Adrenal gland (tissue), 12 donors: ENCODE data around the gene EDAR. TPM values are rescaled to one million over a fixed set of nuclear protein-coding genes. Genes with fewer than 3 reads are reported as not detected.

Experiments used
- DNase-seq, 7 donors: peaks; one replicate each; pipeline ENCODE4 v3.0.0-alpha.2; 2019 to 2020
- H3K27ac ChIP-seq, 5 donors: fragments of 200-600 bp; sonication (generic) in 4 of 5; 1 replicate in 3 of 5; 2 replicates in 2 of 5; pipeline versions ENCODE4 v1.5.1 to v1.8.0; 2016 to 2020; ENCODE audit warnings: mild to moderate bottlenecking in 1 of 5
- H3K27me3 ChIP-seq: fragments of 200-600 bp; 2 replicates; pipeline ENCODE4 v1.8.0; 2021
- H3K36me3 ChIP-seq, 2 donors: fragments of 200-600 bp; replicated peaks in 1 of 2; 1 replicate in 1 of 2; 2 replicates in 1 of 2; pipeline versions ENCODE4 v1.5.1 to v1.8.0; 2018 to 2022
- H3K4me1 ChIP-seq, 2 donors: fragments of 200-600 bp; replicated peaks in 1 of 2; 1 replicate in 1 of 2; 2 replicates in 1 of 2; pipeline versions ENCODE4 v1.5.1 to v1.8.0; 2018 to 2021
- H3K4me3 ChIP-seq, 4 donors: fragments of 200-600 bp; sonication (generic) in 3 of 4; one replicate each; pipeline ENCODE4 v1.5.1; 2016 to 2018
- H3K9me3 ChIP-seq, 3 donors: fragments of 200-600 bp; sonication (generic) in 1 of 3; replicated peaks in 1 of 3; 1 replicate in 2 of 3; 2 replicates in 1 of 3; pipeline versions ENCODE4 v1.5.1 to v1.8.0; 2016 to 2021
- POLR2A ChIP-seq, 2 donors: fragments of 450-650 bp; IDR thresholded peaks; one replicate each; pipeline ENCODE4 v1.6.1; 2017; ENCODE audit warnings: antibody characterized with exemption in 2 of 2, mild to moderate bottlenecking in 2 of 2, moderate library complexity in 1 of 2
- WGBS, 4 donors: extraction: QIAGEN DNeasy Blood & Tissue Kit in 2 of 4; methylation state at CpG; one replicate each; pipeline versions ENCODE4 v1.1.5 to v1.1.7; 2013 to 2017; 5-methylcytosine and 5-hydroxymethylcytosine counted together
- intact Hi-C, 2 donors: fragments of 100-400 bp; cut with DNase I; formaldehyde crosslinking; loops; one replicate each; pipeline versions ENCODE4 v1.14.1 to v1.15.0; 2022 to 2023
- polyA plus RNA-seq, 3 donors: library from polyadenylated mRNA; stranded (reverse); fragments of 200-250 nt in 2 of 3; fragments of 350-450 nt in 1 of 3; fragmentation: Illumina TruSeq in 1 of 3; extraction: RNeasy Lipid Tissue Mini Kit (QIAGEN cat#74804) in 1 of 3; gene quantifications; one replicate each; pipeline ENCODE4 v1.2.3, GENCODE V29; 2013 to 2014
- total RNA-seq, 9 donors: library from RNA; depleted of rRNA in 4 of 9; stranded (reverse); fragments of >200 nt in 4 of 9; fragments of 120-200 nt in 1 of 9; fragmentation: NEBNext Ultra II Directional in 1 of 9; extraction: Animal tissue kit (Norgen Biotek cat#: 25700) in 1 of 9; gene quantifications; one replicate each; pipeline versions ENCODE4 v1.1.0 to v1.2.4, GENCODE V29; 2013 to 2023
- TF ChIP-seq, protein P1 (sequence below), 6 experiments: fragments of 450-650 bp in 4 of 6; fragments of 200-600 bp in 2 of 6; sonication (generic) in 1 of 6; IDR thresholded peaks; 1 replicate in 5 of 6; 2 replicates in 1 of 6; pipeline versions ENCODE4 v1.5.1 to v1.8.0; 2016 to 2021; ENCODE audit warnings: antibody characterized with exemption in 6 of 6, mild to moderate bottlenecking in 2 of 6, moderate library complexity in 1 of 6
- donor health status: healthy with polysubstance abuse.
- donor health status: Bipolar disorder and iron deficiency.
- donor health status: DM: yes; HTN: yes; CAD: no.
- donor health status: DM: no; HTN: no; CAD: no.
- donor health status: DM: no; HTN: no; CAD: no.
- donor health status: DM: yes; HTN: yes; CAD: no.

Gene EDAR
- total and polyA plus RNA-seq, 12 donors = not detected

DNA sequence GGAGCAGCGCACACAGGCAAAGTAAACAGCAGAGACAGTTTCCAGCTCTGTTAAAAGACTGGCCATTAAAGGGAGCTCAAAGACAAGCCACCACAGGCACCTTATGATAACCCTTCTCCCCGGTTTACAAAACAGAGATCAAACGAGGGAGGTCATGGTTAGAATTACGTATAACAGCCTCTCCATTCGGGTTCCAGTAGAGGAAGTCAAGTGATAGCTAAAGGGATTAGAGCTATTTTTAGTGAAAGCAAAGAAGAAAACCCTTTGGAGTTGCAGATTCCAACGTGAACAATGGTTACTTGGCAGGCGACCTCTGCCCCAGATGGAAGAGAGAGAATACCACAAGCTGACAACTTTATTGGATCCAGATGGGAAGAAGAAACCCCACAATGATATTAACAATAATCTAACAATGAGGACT lies 31.2 kb upstream of the EDAR start:
- Histone ChIP-seq H3K4me1 (no peaks in the 10 kb centered on the region), H3K27ac (no peak overlapping the region), H3K27me3 (no peaks in the 10 kb centered on the region), H3K9me3 (no peaks in the 10 kb centered on the region), H3K36me3 (no peaks in the 10 kb centered on the region), H3K4me3 (no peak overlapping the region)
- TF ChIP-seq POLR2A (IDR thresholded peaks at IDR 0.05) = no peak
- TF ChIP-seq, protein P1, sequence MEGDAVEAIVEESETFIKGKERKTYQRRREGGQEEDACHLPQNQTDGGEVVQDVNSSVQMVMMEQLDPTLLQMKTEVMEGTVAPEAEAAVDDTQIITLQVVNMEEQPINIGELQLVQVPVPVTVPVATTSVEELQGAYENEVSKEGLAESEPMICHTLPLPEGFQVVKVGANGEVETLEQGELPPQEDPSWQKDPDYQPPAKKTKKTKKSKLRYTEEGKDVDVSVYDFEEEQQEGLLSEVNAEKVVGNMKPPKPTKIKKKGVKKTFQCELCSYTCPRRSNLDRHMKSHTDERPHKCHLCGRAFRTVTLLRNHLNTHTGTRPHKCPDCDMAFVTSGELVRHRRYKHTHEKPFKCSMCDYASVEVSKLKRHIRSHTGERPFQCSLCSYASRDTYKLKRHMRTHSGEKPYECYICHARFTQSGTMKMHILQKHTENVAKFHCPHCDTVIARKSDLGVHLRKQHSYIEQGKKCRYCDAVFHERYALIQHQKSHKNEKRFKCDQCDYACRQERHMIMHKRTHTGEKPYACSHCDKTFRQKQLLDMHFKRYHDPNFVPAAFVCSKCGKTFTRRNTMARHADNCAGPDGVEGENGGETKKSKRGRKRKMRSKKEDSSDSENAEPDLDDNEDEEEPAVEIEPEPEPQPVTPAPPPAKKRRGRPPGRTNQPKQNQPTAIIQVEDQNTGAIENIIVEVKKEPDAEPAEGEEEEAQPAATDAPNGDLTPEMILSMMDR (IDR thresholded peaks at IDR 0.05) = no peak
- DNase-seq = no peak
- 32 to 47% (median 37%) methylated on average over 7 of the region's 7 CpGs for WGBS, 4 donors
- intact Hi-C loops = no loop called here

- no peak for TF ChIP-seq POLR2A (IDR thresholded peaks at IDR 0.05)
- TF ChIP-seq, protein P1 (IDR thresholded peaks at IDR 0.05) = no peak
- H3K4me3 ChIP-seq = no peak overlapping the region
- DNase-seq = no peak
- WGBS, 4 donors = 80 to 92% (median 90%) methylated on average over 5 of the region's 5 CpGs
- no peaks in the 10 kb centered on the region for H3K9me3 ChIP-seq
- no peaks in the 10 kb centered on the region for H3K36me3 ChIP-seq
- H3K27me3 ChIP-seq = no peaks in the 10 kb centered on the region
- no peaks in the 10 kb centered on the region for H3K4me1 ChIP-seq
- H3K27ac ChIP-seq = no peak overlapping the region
- intact Hi-C loops = no loop called here
These were observed 29.4 kb upstream of the EDAR start for GRCh38 chr2:109018452-109018851.

DNA sequence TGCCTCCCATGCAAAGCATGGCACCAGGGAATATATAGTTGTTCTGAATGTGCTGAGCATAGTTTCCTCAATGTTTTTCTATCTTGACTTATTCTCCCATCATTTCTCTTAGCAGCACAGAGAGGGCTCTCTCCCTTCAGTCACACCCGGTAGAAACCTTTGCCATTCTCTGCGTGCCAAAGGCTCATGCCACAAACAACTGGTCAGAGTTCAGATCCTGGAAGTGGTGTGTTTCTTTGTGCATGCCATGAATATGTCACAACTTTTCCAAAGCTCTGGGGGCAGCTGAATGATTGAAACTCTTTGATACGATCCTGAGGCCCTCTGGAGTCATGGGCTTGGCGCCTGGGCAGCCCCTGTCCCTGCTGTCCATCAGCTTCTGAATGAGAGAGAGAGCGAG lies 28.0 kb upstream of the EDAR start:
- WGBS, 4 donors = 70 to 82% (median 71%) methylated on average over 5 of the region's 5 CpGs
- Histone ChIP-seq H3K36me3 (no peaks in the 10 kb centered on the region), H3K27me3 (no peaks in the 10 kb centered on the region), H3K9me3 (no peaks in the 10 kb centered on the region), H3K4me1 (no peaks in the 10 kb centered on the region), H3K4me3 (no peak overlapping the region), H3K27ac (no peak overlapping the region)
- DNase-seq = no peak
- TF ChIP-seq, protein P1 (IDR thresholded peaks at IDR 0.05) = no peak
- no peak for TF ChIP-seq POLR2A (IDR thresholded peaks at IDR 0.05)
- intact Hi-C loops = no loop called here

GRCh38 chr2:109016376-109016775 lies 27.4 kb upstream of the EDAR start:
- 88 to 95% (median 91%) methylated on average over 11 of the region's 11 CpGs for WGBS, 4 donors
- Histone ChIP-seq H3K36me3 (no peaks in the 10 kb centered on the region), H3K4me3 (no peak overlapping the region), H3K4me1 (no peaks in the 10 kb centered on the region), H3K9me3 (no peaks in the 10 kb centered on the region), H3K27me3 (no peaks in the 10 kb centered on the region), H3K27ac (no peak overlapping the region)
- DNase-seq = no peak
- intact Hi-C loops = no loop called here
- no peak for TF ChIP-seq POLR2A (IDR thresholded peaks at IDR 0.05)
- TF ChIP-seq, protein P1 (IDR thresholded peaks at IDR 0.05) = no peak
